GM12878 (cell line): ENCODE results near the gene PGAP3. TPM values are rescaled to one million over a fixed set of nuclear protein-coding genes. Genes with fewer than 3 reads are reported as not detected.

Experiments
- ATAC-seq: fragments of 200-7000 bp; cut with Tn5 transposase; 3 replicates; pipeline ENCODE4 v1.9.1; 2020; ENCODE audit warnings: mild to moderate bottlenecking, moderate library complexity
- BruUV-seq: library from RNA; stranded (reverse); fragments of 400-500 nt; replicated peaks from 2 replicates; lab custom pipeline; 2021; lab: Mats Ljungman, UMichigan
- CTCF ChIA-PET: fragments of 300-600 bp; sonication (Branson Sonifier 250); formaldehyde crosslinking; extraction: SDS; loops from one replicate; lab custom pipeline; 2021; ENCODE audit warnings: inconsistent platforms; lab: Yijun Ruan, JAX
- POLR2A ChIA-PET: fragments of 350-600 bp; formaldehyde crosslinking; extraction: SDS; loops from one replicate; lab custom pipeline; 2021; ENCODE audit warnings: inconsistent platforms; lab: Charles Lee
- RAD21 ChIA-PET: fragments of 300-600 bp; sonication (Branson Sonifier 250); formaldehyde crosslinking; loops from one replicate; lab custom pipeline; 2023; ENCODE audit warnings: antibody characterized with exemption; ENCODE audit not compliant: unreplicated experiment; lab: Charles Lee
- SMC1A ChIA-PET: fragments of 300-600 bp; sonication (Branson Sonifier 250); formaldehyde crosslinking; loops from one replicate; lab custom pipeline; 2023; ENCODE audit not compliant: unreplicated experiment, uncharacterized antibody; lab: Charles Lee
- DNase-seq: peaks from one replicate; pipeline ENCODE4 v3.0.0-alpha.2; 2011; ENCODE audit warnings: low read depth, low spot score
- FAIRE-seq: peaks from 3 replicates; lab custom pipeline; 2011; peaks lifted over from hg19 to GRCh38; lab: Jason Lieb, UNC
- H2AFZ ChIP-seq: 2 replicates; pipeline ENCODE4 v1.6.0; 2011; ENCODE audit warnings: low read depth, low read length, control low read depth; ENCODE audit not compliant: control insufficient read depth
- H3K27ac ChIP-seq: 2 replicates; pipeline ENCODE4 v1.5.1; 2011; ENCODE audit warnings: control low read depth; ENCODE audit not compliant: control insufficient read depth, insufficient read depth
- H3K27me3 ChIP-seq, 2 experiments: replicated peaks in 1 of 2; 2 replicates each; pipeline versions ENCODE4 v1.6.0 to v1.6.1; 2011; ENCODE audit warnings: low read length in 1 of 2; ENCODE audit not compliant: control insufficient read depth in 2 of 2, insufficient read depth in 2 of 2
- H3K36me3 ChIP-seq, 2 experiments: 2 replicates each; pipeline ENCODE4 v1.5.1; 2011; ENCODE audit warnings: low read length in 1 of 2; ENCODE audit not compliant: control insufficient read depth in 2 of 2, insufficient read depth in 2 of 2
- H3K4me1 ChIP-seq: 2 replicates; pipeline ENCODE4 v1.6.1; 2011; ENCODE audit warnings: mild to moderate bottlenecking, low read length, moderate library complexity, mixed read lengths; ENCODE audit not compliant: control insufficient read depth, insufficient read depth
- H3K4me2 ChIP-seq: 2 replicates; pipeline ENCODE4 v1.6.0; 2011; ENCODE audit warnings: control low read depth; ENCODE audit not compliant: control insufficient read depth, insufficient read depth
- H3K4me3 ChIP-seq: fragments of 200-600 bp; sonication (generic); 2 replicates; pipeline ENCODE4 v1.5.1; 2016
- H3K79me2 ChIP-seq: 2 replicates; pipeline ENCODE4 v1.6.0; 2011; ENCODE audit warnings: low read length; ENCODE audit not compliant: control insufficient read depth, insufficient read depth
- H3K9ac ChIP-seq: 2 replicates; pipeline ENCODE4 v1.8.0; 2011; ENCODE audit warnings: low read length, control low read depth, mixed read lengths; ENCODE audit not compliant: control insufficient read depth, insufficient read depth
- H3K9me3 ChIP-seq: replicated peaks from 3 replicates; pipeline ENCODE4 v1.5.1; 2011; ENCODE audit warnings: mild to moderate bottlenecking, low read length; ENCODE audit not compliant: control insufficient read depth, insufficient read depth
- H4K20me1 ChIP-seq: 2 replicates; pipeline ENCODE4 v1.6.0; 2011; ENCODE audit not compliant: control insufficient read depth, insufficient read depth
- BHLHE40 ChIP-seq, 2 experiments: fragments of 450-650 bp in 1 of 2; IDR thresholded peaks; 2 replicates each; pipeline ENCODE4 v1.6.1; 2011 to 2017; ENCODE audit warnings: low read depth in 2 of 2, borderline replicate concordance in 1 of 2, improper control_type of control experiment in 1 of 2, low read length in 1 of 2, mild to moderate bottlenecking in 1 of 2
- CREB1 ChIP-seq: IDR thresholded peaks from 2 replicates; pipeline ENCODE4 v1.6.1; 2012; ENCODE audit warnings: low read depth, mild to moderate bottlenecking, inconsistent platforms
- EED ChIP-seq: sonication (generic); IDR thresholded peaks from 2 replicates; pipeline ENCODE4 v1.6.1; 2016; ENCODE audit warnings: antibody characterized with exemption, low read depth
- EP300 ChIP-seq, 2 experiments: fragments of 150-350 bp in 1 of 2; IDR thresholded peaks; 2 replicates each; pipeline ENCODE4 v1.6.1; 2011 to 2012; ENCODE audit warnings: low read depth in 2 of 2, low read length in 2 of 2, borderline replicate concordance in 1 of 2, improper control_type of control experiment in 1 of 2, inconsistent platforms in 1 of 2; ENCODE audit not compliant: control insufficient read depth in 1 of 2
- IKZF2 ChIP-seq, 2 experiments: fragments of 450-650 bp; IDR thresholded peaks; 2 replicates each; pipeline ENCODE4 v1.6.1; 2017; ENCODE audit warnings: mild to moderate bottlenecking in 2 of 2, moderate library complexity in 2 of 2
- IRF4 ChIP-seq: IDR thresholded peaks from 2 replicates; pipeline ENCODE4 v1.6.1; 2011; ENCODE audit warnings: low read depth, low read length
- MTA2 ChIP-seq: fragments of 450-650 bp; IDR thresholded peaks from 2 replicates; pipeline ENCODE4 v1.6.1; 2016; ENCODE audit warnings: low read depth, mild to moderate bottlenecking, moderate library complexity
- NR2C1 ChIP-seq: fragments of 450-650 bp; IDR thresholded peaks from 2 replicates; pipeline ENCODE4 v1.6.1; 2017; ENCODE audit warnings: antibody characterized with exemption, mild to moderate bottlenecking, moderate library complexity
- NR2C2 ChIP-seq: IDR thresholded peaks from 2 replicates; pipeline ENCODE4 v1.6.1; 2011; ENCODE audit warnings: borderline replicate concordance, low read depth; ENCODE audit not compliant: control insufficient read depth, insufficient read length
- SIX5 ChIP-seq: IDR thresholded peaks from 2 replicates; pipeline ENCODE4 v1.6.1; 2011; ENCODE audit warnings: mild to moderate bottlenecking, low read depth, low read length, moderate library complexity; ENCODE audit not compliant: severe bottlenecking
- SMAD1 ChIP-seq: fragments of 450-650 bp; IDR thresholded peaks from 2 replicates; pipeline ENCODE4 v1.6.1; 2018; ENCODE audit warnings: mild to moderate bottlenecking, low read depth; ENCODE audit not compliant: partially characterized antibody
- SMAD5 ChIP-seq: IDR thresholded peaks from 2 replicates; pipeline ENCODE4 v1.6.1; 2016; ENCODE audit warnings: antibody characterized with exemption, low read depth
- ZNF217 ChIP-seq: fragments of 450-650 bp; IDR thresholded peaks from 2 replicates; pipeline ENCODE4 v1.6.1; 2017; ENCODE audit warnings: antibody characterized with exemption, mild to moderate bottlenecking
- WGBS: methylation state at CpG from one replicate; pipeline ENCODE4 v1.1.6; 2016; ENCODE audit warnings: low lambda C conversion rate; ENCODE audit not compliant: insufficient replicate concordance, insufficient coverage; ENCODE audit errors: missing lambda C conversion rate; 5-methylcytosine and 5-hydroxymethylcytosine counted together
- in situ Hi-C: fragments of 300-500 bp; cut with MboI; formaldehyde crosslinking; loops from 9 replicates; pipeline ENCODE4 v1.14.3; 2018; ENCODE audit warnings: mixed read lengths
- intact Hi-C: fragments of 100-400 bp; cut with micrococcal nuclease; formaldehyde crosslinking; loops from one replicate; pipeline ENCODE4 v1.14.2; 2022; ENCODE audit not compliant: unreplicated experiment
- polyA plus RNA-seq, 11 experiments: library from polyadenylated mRNA; depleted of rRNA in 4 of 11; unstranded in 6 of 11; stranded (reverse) in 5 of 11; fragments of >200 nt; fragmentation: Nextera tagmentation in 4 of 11; fragmentation: Illumina TruSeq in 1 of 11; extraction: Ambion mirVana in 4 of 11; extraction: Trizol in 1 of 11; gene quantifications; 1 replicate in 1 of 11; 2 replicates in 10 of 11; pipeline versions ENCODE4 v1.2.1 to v1.2.3, GENCODE V29; 2011 to 2016; ENCODE audit warnings: inconsistent platforms in 2 of 11, missing spikeins in 2 of 11, low read depth in 1 of 11
- total RNA-seq, 4 experiments: library from RNA; depleted of rRNA in 3 of 4; stranded (reverse); fragments of >200 nt in 3 of 4; fragmentation: Illumina TruSeq in 1 of 4; extraction: Trizol in 1 of 4; gene quantifications; 2 replicates each; pipeline versions ENCODE4 v1.2.1 to v1.2.3, GENCODE V29; 2013 to 2021
- TF ChIP-seq, protein P1 (sequence below): fragments of 450-650 bp; IDR thresholded peaks from 2 replicates; pipeline ENCODE4 v1.6.1; 2016; ENCODE audit warnings: mild to moderate bottlenecking

PGAP3 gene
- total and polyA plus RNA-seq, 10 of the 15 experiments (the other 5 are each of a cell fraction or from before 2014, with no cell fraction given): 0.21 to 10.0 (median 5.3) TPM

DNA sequence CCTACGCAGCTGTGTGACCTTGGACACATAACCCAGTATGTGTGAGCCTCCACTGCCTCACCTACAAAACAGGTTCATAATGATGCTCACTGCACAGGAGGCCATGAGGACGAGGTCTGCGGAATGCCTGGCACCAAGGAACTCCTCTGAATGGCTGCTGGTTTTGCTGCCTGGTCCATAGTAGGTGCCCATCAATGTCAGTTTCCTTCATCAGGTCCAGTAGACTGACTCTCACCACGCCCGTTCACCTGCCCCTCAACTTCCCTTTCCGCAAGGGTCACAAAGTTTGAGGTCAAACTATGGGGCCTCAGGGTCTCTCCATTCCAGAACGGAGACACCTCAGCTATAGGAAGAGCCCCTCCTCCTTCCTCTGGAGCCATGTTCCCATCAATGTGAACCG lies 10.8 kb downstream of the PGAP3 start:
- Histone ChIP-seq H3K79me2 (no peaks in the 10 kb centered on the region), H3K27ac (no peak overlapping the region), H3K4me3 (no peak overlapping the region), H3K4me1 (peaks cover 45% of the 10 kb centered on the region), H3K4me2 (no peak overlapping the region), H3K36me3 (no peaks in the 10 kb centered on the region), H4K20me1 (no peaks in the 10 kb centered on the region), H3K9me3 (no peaks in the 10 kb centered on the region), H2AFZ (no peak overlapping the region), H3K9ac (no peak overlapping the region), H3K27me3 (no peaks in the 10 kb centered on the region)
- TF ChIP-seq NR2C2: no peak
- TF ChIP-seq, protein P1, sequence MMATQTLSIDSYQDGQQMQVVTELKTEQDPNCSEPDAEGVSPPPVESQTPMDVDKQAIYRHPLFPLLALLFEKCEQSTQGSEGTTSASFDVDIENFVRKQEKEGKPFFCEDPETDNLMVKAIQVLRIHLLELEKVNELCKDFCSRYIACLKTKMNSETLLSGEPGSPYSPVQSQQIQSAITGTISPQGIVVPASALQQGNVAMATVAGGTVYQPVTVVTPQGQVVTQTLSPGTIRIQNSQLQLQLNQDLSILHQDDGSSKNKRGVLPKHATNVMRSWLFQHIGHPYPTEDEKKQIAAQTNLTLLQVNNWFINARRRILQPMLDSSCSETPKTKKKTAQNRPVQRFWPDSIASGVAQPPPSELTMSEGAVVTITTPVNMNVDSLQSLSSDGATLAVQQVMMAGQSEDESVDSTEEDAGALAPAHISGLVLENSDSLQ: peak; percentile 52
- WGBS: 39% methylated on average over 8 of the region's 8 CpGs
- no TSS peak for BruUV-seq
- RAD21 ChIA-PET: interaction anchor here (3.1 kb wide), 1 partner anchor 10 kb away, joined by 9 read pairs; the partner anchor contains the start of gene PGAP3
- CTCF ChIA-PET: interaction anchor here (1.6 to 4.5 kb wide), 3 partner anchors 8 to 54 kb away, joined by 4 to 36 read pairs (median 17); partner anchors contain the start of genes MIEN1 and PNMT
- ATAC-seq (no peak), FAIRE-seq (no peak), DNase-seq (no peak)
- intact Hi-C loops: no loop called here
- SMC1A ChIA-PET: interaction anchor here (1.1 to 1.5 kb wide), 2 partner anchors 42 to 53 kb away, joined by 3 to 4 read pairs; partner anchors contain the start of gene MIEN1
- POLR2A ChIA-PET: interaction anchor here (0.6 to 1.6 kb wide), 3 partner anchors 11 to 478 kb away, joined by 3 to 7 read pairs (median 4); partner anchors contain the start of gene PGAP3
- in situ Hi-C loops: no loop called here

DNA sequence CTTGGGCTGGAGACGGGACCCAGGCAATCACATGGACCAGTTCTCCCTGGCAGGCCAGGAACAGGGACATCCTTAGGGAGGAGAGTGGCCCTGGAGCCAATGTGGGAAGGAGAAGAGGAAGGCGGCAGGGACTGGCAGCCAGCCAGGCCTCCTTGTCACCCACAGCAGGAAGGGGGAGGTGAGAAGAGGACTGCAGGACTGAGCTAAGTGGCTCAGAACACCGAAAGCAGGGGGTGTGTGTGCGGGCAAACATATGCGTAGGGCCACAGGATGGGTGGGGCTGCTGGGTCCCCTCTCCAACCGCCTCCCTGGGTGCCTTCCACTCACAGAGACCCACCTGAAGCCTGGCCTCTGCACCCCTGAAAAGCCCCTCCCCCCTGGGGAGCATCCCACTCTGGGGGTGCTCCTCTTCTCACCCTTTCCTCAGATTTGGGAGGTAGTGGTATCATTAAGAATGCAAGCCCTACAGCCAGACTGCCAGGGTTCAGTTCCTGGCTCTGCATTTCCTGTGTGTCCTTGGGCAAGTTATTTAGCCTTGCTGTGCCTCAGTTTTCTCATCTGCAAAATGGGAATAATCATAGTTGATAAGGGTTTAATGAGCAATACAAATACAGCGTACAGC lies 11.5 kb downstream of the PGAP3 start:
- H3K4me1 ChIP-seq: peaks cover 44% of the 10 kb centered on the region
- in situ Hi-C loops (no loop called here), intact Hi-C loops (no loop called here)
- no peaks in the 10 kb centered on the region for H3K79me2 ChIP-seq
- 0 out of 2 replicates have a peak overlapping the region, but pooled peaks have one; percentile 4 for H3K4me2 ChIP-seq
- no peak overlapping the region for H3K4me3 ChIP-seq
- no peaks in the 10 kb centered on the region for H3K36me3 ChIP-seq
- no peaks in the 10 kb centered on the region for H4K20me1 ChIP-seq
- BruUV-seq: no TSS peak
- ChIA-PET RAD21 (interaction anchor here (0.9 to 3.1 kb wide), 7 partner anchors 11 to 352 kb away, joined by 3 to 10 read pairs (median 6); partner anchors contain the start of genes MIEN1 and PGAP3), POLR2A (interaction anchor here (1.6 to 2.6 kb wide), 3 partner anchors 12 to 54 kb away, joined by 3 to 9 read pairs (median 6); partner anchors contain the start of genes MIEN1 and PGAP3), SMC1A (interaction anchor here (0.6 to 2.0 kb wide), 4 partner anchors 12 to 694 kb away, joined by 3 to 11 read pairs (median 3); partner anchors contain the start of gene PGAP3), CTCF (interaction anchor here (1.8 to 9.1 kb wide), 4 partner anchors 22 to 55 kb away, joined by 7 to 114 read pairs (median 26); partner anchors contain the start of gene MIEN1)
- H3K9ac ChIP-seq: no peak overlapping the region
- FAIRE-seq: no peak
- peak; percentile 83 for ATAC-seq
- H3K27me3 ChIP-seq: no peaks in the 10 kb centered on the region
- DNase-seq: peak; percentile 13
- no peaks in the 10 kb centered on the region for H3K9me3 ChIP-seq
- no peak overlapping the region for H3K27ac ChIP-seq
- no peak overlapping the region; the same call in 1 of the 2 replicates for H2AFZ ChIP-seq
- WGBS: 26% methylated on average over 7 of the region's 7 CpGs
- TF ChIP-seq EED (peak; percentile 46; the same call in 1 of the 2 replicates), NR2C1 (no peak), CREB1 (no peak), SMAD1 (peak; percentile 92), IKZF2 (IDR thresholded peaks at IDR 0.05) (peak; percentile 74 to 82), IRF4 (no peak), MTA2 (peak; percentile 32; the same call in 1 of the 2 replicates), SIX5 (no peak), SMAD5 (no peak), BHLHE40 (IDR thresholded peaks at IDR 0.05; ENCODE audit: borderline replicate concordance in 1 of 2, low read depth in 2 of 2, low read length in 1 of 2) (peak; percentile 11 to 70; a peak in 1 of 4 replicates), EP300 (IDR thresholded peaks at IDR 0.05; ENCODE audit: borderline replicate concordance in 1 of 2, control insufficient read depth in 1 of 2, low read depth in 2 of 2, low read length in 2 of 2) (0 out of 4 replicates have a peak, but pooled peaks of 1 of the 2 experiments have one; percentile 32), ZNF217 (peak; percentile 85; the same call in 1 of the 2 replicates)
